HEK293T (cell line): ENCODE measurements around the gene VWA8.

Source experiments
- CTCF ChIA-PET: fragments of 350-600 bp; formaldehyde crosslinking; extraction: SDS; loops from one replicate; lab custom pipeline; 2021; ENCODE audit warnings: antibody characterized with exemption, inconsistent platforms; lab: Yijun Ruan, JAX
- POLR2A ChIA-PET: fragments of 350-600 bp; formaldehyde crosslinking; extraction: SDS; loops from one replicate; lab custom pipeline; 2020; ENCODE audit warnings: antibody characterized with exemption, inconsistent platforms; lab: Yijun Ruan, JAX
- DNase-seq: peaks from one replicate; pipeline ENCODE4 v3.0.0; 2012; ENCODE audit warnings: mixed read lengths; ENCODE audit errors: extremely low spot score
- ARNT ChIP-seq: fragments of 450-650 bp; IDR thresholded peaks from 2 replicates; pipeline ENCODE4 v1.6.1; 2017; ENCODE audit warnings: mild to moderate bottlenecking
- CTBP1 ChIP-seq: fragments of 450-650 bp; IDR thresholded peaks from 2 replicates; pipeline ENCODE4 v1.6.1; 2016; ENCODE audit warnings: borderline replicate concordance
- ELF4 ChIP-seq: fragments of 450-650 bp; IDR thresholded peaks from 2 replicates; pipeline ENCODE4 v1.6.1; 2017; ENCODE audit warnings: antibody characterized with exemption
- FOXA1 ChIP-seq: fragments of 450-650 bp; IDR thresholded peaks from 2 replicates; pipeline ENCODE4 v1.6.1; 2016; ENCODE audit warnings: mild to moderate bottlenecking
- FOXK2 ChIP-seq: fragments of 450-650 bp; IDR thresholded peaks from 2 replicates; pipeline ENCODE4 v1.6.1; 2016; ENCODE audit warnings: mild to moderate bottlenecking
- HDGF ChIP-seq: fragments of 450-650 bp; IDR thresholded peaks from 2 replicates; pipeline ENCODE4 v1.6.1; 2017; ENCODE audit warnings: antibody characterized with exemption, borderline replicate concordance
- L3MBTL2 ChIP-seq: fragments of 450-650 bp; conservative IDR thresholded peaks from 2 replicates; pipeline ENCODE4 v1.6.1; 2016; ENCODE audit warnings: mild to moderate bottlenecking
- LEF1 ChIP-seq: fragments of 450-650 bp; IDR thresholded peaks from 2 replicates; pipeline ENCODE4 v1.6.1; 2017; ENCODE audit warnings: mild to moderate bottlenecking, borderline replicate concordance
- NFRKB ChIP-seq: fragments of 450-650 bp; IDR thresholded peaks from 2 replicates; pipeline ENCODE4 v1.6.1; 2016; ENCODE audit warnings: mild to moderate bottlenecking, moderate library complexity
- SUZ12 ChIP-seq: fragments of 450-650 bp; IDR thresholded peaks from 2 replicates; pipeline ENCODE4 v1.6.1; 2016; ENCODE audit warnings: mild to moderate bottlenecking
- TARDBP ChIP-seq: fragments of 450-650 bp; IDR thresholded peaks from 2 replicates; pipeline ENCODE4 v1.6.1; 2016
- ZNF384 ChIP-seq: fragments of 450-650 bp; IDR thresholded peaks from 2 replicates; pipeline ENCODE4 v1.6.1; 2016

The VWA8 gene

DNA sequence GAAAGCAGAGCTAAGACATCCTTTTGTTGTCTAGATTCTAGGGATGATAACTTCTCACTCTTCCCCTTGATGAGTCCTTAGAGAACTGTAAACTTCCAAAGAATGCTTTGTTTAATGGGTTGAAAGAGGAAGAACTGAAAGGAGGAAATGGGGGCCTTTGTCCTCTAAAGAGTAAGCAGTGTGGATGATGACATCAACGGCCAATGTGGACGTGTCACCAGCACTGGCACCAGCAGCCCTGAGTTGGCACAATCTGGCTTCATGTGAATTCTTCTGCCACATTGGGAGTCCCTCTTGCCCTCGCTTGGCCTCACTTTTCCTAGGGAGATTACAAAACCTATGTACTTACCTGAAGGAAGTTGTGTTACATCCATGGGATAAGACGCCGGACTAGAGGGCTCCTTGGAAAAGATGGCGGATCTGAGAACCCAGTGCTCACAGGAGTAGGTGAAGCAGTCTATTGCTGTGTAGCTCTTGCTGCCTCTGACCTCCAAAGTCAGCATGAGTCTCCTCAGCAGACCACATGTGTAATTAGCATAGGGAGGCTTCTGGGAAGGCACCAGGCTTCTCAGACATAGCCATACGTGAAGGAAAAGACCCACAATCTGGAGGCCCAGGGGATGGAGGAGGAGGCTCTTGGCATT, 440.8 kb downstream of the VWA8 start:
- ChIA-PET CTCF (no interaction called here), POLR2A (no interaction called here)
- no peak for DNase-seq
- TF ChIP-seq TARDBP (no peak), CTBP1 (no peak), LEF1 (no peak), ARNT (no peak), L3MBTL2 (no peak), HDGF (no peak), FOXA1 (no peak), FOXK2 (no peak), SUZ12 (no peak), ZNF384 (no peak), ELF4 (no peak), NFRKB (no peak)
